Neural cell (in vitro differentiated cells): ENCODE measurements around the gene HRK. TPM values are rescaled to one million over a fixed set of nuclear protein-coding genes. Genes with fewer than 3 reads are reported as not detected.

ENCODE experiments used
- H2AFZ ChIP-seq: fragments of 200-600, 300-800 bp; sonication (generic), shearing (Covaris generic); 2 replicates; pipeline ENCODE4 v1.6.0; 2014; ENCODE audit warnings: low read depth, mild to moderate bottlenecking, antibody characterized with exemption, low read length, moderate library complexity
- H3F3A ChIP-seq: fragments of 200-600 bp; shearing (Covaris generic); 2 replicates; pipeline ENCODE4 v1.6.1; 2016; ENCODE audit warnings: mild to moderate bottlenecking, moderate library complexity, mixed read lengths, antibody characterized with exemption, low read length; ENCODE audit not compliant: insufficient read depth, poor library complexity, severe bottlenecking
- H3K27ac ChIP-seq: fragments of 200-600, 300-800 bp; sonication (generic), shearing (Covaris generic); 2 replicates; pipeline ENCODE4 v1.5.1; 2014; ENCODE audit warnings: mild to moderate bottlenecking, low read length, moderate library complexity
- H3K27me3 ChIP-seq: fragments of 300-800, 200-600 bp; sonication (generic), shearing (Covaris generic); 2 replicates; pipeline ENCODE4 v1.6.0; 2014; ENCODE audit warnings: mild to moderate bottlenecking, low read depth, low read length, moderate library complexity; ENCODE audit not compliant: insufficient read depth
- H3K36me3 ChIP-seq: fragments of 300-800, 200-600 bp; sonication (generic), shearing (Covaris generic); 2 replicates; pipeline ENCODE4 v1.5.1; 2014; ENCODE audit warnings: mild to moderate bottlenecking, antibody characterized with exemption, low read length, moderate library complexity; ENCODE audit not compliant: insufficient read depth
- H3K4me2 ChIP-seq: fragments of 300-800, 200-600 bp; sonication (generic), shearing (Covaris generic); 2 replicates; pipeline ENCODE4 v1.6.0; 2014; ENCODE audit warnings: mild to moderate bottlenecking, low read length
- H3K4me3 ChIP-seq: fragments of 300-800, 200-600 bp; sonication (generic), shearing (Covaris generic); 2 replicates; pipeline ENCODE4 v1.5.1; 2014; ENCODE audit warnings: mild to moderate bottlenecking, low read length, moderate library complexity
- H3K79me2 ChIP-seq: fragments of 200-600 bp; shearing (Covaris generic); replicated peaks from 2 replicates; pipeline ENCODE4 v1.6.0; 2014; ENCODE audit warnings: mild to moderate bottlenecking, low read length, moderate library complexity; ENCODE audit not compliant: insufficient read depth
- H3K9ac ChIP-seq: fragments of 300-800, 200-600 bp; sonication (generic), shearing (Covaris generic); 2 replicates; pipeline ENCODE4 v1.6.1; 2016; ENCODE audit warnings: mild to moderate bottlenecking, low read length, mixed read lengths
- H3K9me2 ChIP-seq: fragments of 200-600 bp; shearing (Covaris generic); 2 replicates; pipeline ENCODE4 v1.6.1; 2016; ENCODE audit warnings: mild to moderate bottlenecking, low read length, mixed read lengths; ENCODE audit not compliant: insufficient read depth
- H3K9me3 ChIP-seq: fragments of 200-600, 300-800 bp; sonication (generic), shearing (Covaris generic); 2 replicates; pipeline ENCODE4 v1.6.1; 2016; ENCODE audit warnings: mild to moderate bottlenecking, mixed run types, low read length, moderate library complexity, mixed read lengths
- H4K20me1 ChIP-seq: fragments of 200-600 bp; shearing (Covaris generic); 2 replicates; pipeline ENCODE4 v1.6.1; 2016; ENCODE audit warnings: mild to moderate bottlenecking, mixed run types; ENCODE audit not compliant: insufficient read depth
- CTCF ChIP-seq: fragments of 450-650 bp; IDR thresholded peaks from 2 replicates; pipeline ENCODE4 v1.5.1; 2014; ENCODE audit warnings: antibody characterized with exemption, mild to moderate bottlenecking, moderate library complexity; ENCODE audit not compliant: poor library complexity, severe bottlenecking
- EP300 ChIP-seq: fragments of 450-650 bp; conservative IDR thresholded peaks from 2 replicates; pipeline ENCODE4 v1.6.1; 2014; ENCODE audit warnings: antibody characterized with exemption, mild to moderate bottlenecking, moderate library complexity; ENCODE audit not compliant: poor library complexity, severe bottlenecking
- EZH2 ChIP-seq: fragments of 200-600, 300-800 bp; shearing (Covaris generic), sonication (generic); IDR thresholded peaks from 2 replicates; pipeline ENCODE4 v1.6.1; 2014; ENCODE audit warnings: antibody characterized with exemption, low read length, borderline replicate concordance, mild to moderate bottlenecking; ENCODE audit not compliant: insufficient read depth, poor library complexity, severe bottlenecking
- MXI1 ChIP-seq: fragments of 450-650 bp; conservative IDR thresholded peaks from 2 replicates; pipeline ENCODE4 v1.6.1; 2014; ENCODE audit warnings: antibody characterized with exemption, mild to moderate bottlenecking; ENCODE audit not compliant: poor library complexity, severe bottlenecking
- POLR2AphosphoS5 ChIP-seq: IDR thresholded peaks from 2 replicates; pipeline ENCODE4 v1.6.1; 2012
- RAD21 ChIP-seq: fragments of 450-650 bp; conservative IDR thresholded peaks from 2 replicates; pipeline ENCODE4 v1.6.1; 2014; ENCODE audit warnings: antibody characterized with exemption, mild to moderate bottlenecking, moderate library complexity
- SMC3 ChIP-seq: fragments of 450-650 bp; conservative IDR thresholded peaks from 2 replicates; pipeline ENCODE4 v1.6.1; 2014; ENCODE audit warnings: antibody characterized with exemption, mild to moderate bottlenecking, moderate library complexity; ENCODE audit not compliant: poor library complexity
- TAF1 ChIP-seq: IDR thresholded peaks from 2 replicates; pipeline ENCODE4 v1.6.1; 2012; ENCODE audit warnings: low read depth
- polyA plus RNA-seq: library from polyadenylated mRNA; depleted of rRNA; stranded (reverse); fragments of >200 nt; gene quantifications from 2 replicates; pipeline ENCODE4 v1.2.3, GENCODE V29; 2014
- TF ChIP-seq, protein P1 (sequence below): IDR thresholded peaks from 2 replicates; pipeline ENCODE4 v1.6.1; 2012; ENCODE audit warnings: borderline replicate concordance

The HRK gene
- polyA plus RNA-seq, 1 donor from 2014 or later, result 1.4 TPM

- H2AFZ ChIP-seq, result no peak overlapping the region
- TF ChIP-seq RAD21 (no peak), POLR2AphosphoS5 (no peak), SMC3 (no peak), EP300 (no peak)
- H3K9ac ChIP-seq, result no peak overlapping the region
- H3K27me3 ChIP-seq, result no peaks in the 10 kb centered on the region
- no peaks in the 10 kb centered on the region for H3K9me2 ChIP-seq
- no peaks in the 10 kb centered on the region for H3F3A ChIP-seq
- H4K20me1 ChIP-seq, result no peaks in the 10 kb centered on the region
- H3K4me3 ChIP-seq, result no peak overlapping the region
- peaks cover 2% of the 10 kb centered on the region for H3K79me2 ChIP-seq
- no peaks in the 10 kb centered on the region for H3K36me3 ChIP-seq
- H3K4me2 ChIP-seq, result no peak overlapping the region
- H3K27ac ChIP-seq, result no peak overlapping the region
- H3K9me3 ChIP-seq, result no peaks in the 10 kb centered on the region
Observed at GRCh38 chr12:116918464-116918863, 37.2 kb upstream of the HRK start.

GRCh38 chr12:116916714-116917114 lies 35.5 kb upstream of the HRK start:
- Histone ChIP-seq H4K20me1 (no peaks in the 10 kb centered on the region), H3K27me3 (no peaks in the 10 kb centered on the region), H3K9me2 (no peaks in the 10 kb centered on the region), H3K36me3 (no peaks in the 10 kb centered on the region), H2AFZ (no peak overlapping the region), H3K27ac (no peak overlapping the region), H3F3A (no peaks in the 10 kb centered on the region), H3K4me2 (no peak overlapping the region), H3K4me3 (no peak overlapping the region), H3K79me2 (no peaks in the 10 kb centered on the region), H3K9me3 (no peaks in the 10 kb centered on the region), H3K9ac (no peak overlapping the region)
- TF ChIP-seq TAF1 (no peak), EP300 (no peak)

- no peak overlapping the region for H3K4me3 ChIP-seq
- no peak overlapping the region for H2AFZ ChIP-seq
- H3K79me2 ChIP-seq, result no peaks in the 10 kb centered on the region
- no peak overlapping the region for H3K27ac ChIP-seq
- no peaks in the 10 kb centered on the region for H4K20me1 ChIP-seq
- no peak overlapping the region for H3K9ac ChIP-seq
- H3K9me2 ChIP-seq, result no peaks in the 10 kb centered on the region
- H3K4me2 ChIP-seq, result no peak overlapping the region
- no peaks in the 10 kb centered on the region for H3F3A ChIP-seq
- H3K36me3 ChIP-seq, result no peaks in the 10 kb centered on the region
- H3K27me3 ChIP-seq, result no peaks in the 10 kb centered on the region
- TF ChIP-seq EP300 (no peak), TAF1 (no peak), MXI1 (no peak), CTCF (no peak), RAD21 (no peak), EZH2 (no peak), SMC3 (no peak), POLR2AphosphoS5 (no peak)
- TF ChIP-seq, protein P1, sequence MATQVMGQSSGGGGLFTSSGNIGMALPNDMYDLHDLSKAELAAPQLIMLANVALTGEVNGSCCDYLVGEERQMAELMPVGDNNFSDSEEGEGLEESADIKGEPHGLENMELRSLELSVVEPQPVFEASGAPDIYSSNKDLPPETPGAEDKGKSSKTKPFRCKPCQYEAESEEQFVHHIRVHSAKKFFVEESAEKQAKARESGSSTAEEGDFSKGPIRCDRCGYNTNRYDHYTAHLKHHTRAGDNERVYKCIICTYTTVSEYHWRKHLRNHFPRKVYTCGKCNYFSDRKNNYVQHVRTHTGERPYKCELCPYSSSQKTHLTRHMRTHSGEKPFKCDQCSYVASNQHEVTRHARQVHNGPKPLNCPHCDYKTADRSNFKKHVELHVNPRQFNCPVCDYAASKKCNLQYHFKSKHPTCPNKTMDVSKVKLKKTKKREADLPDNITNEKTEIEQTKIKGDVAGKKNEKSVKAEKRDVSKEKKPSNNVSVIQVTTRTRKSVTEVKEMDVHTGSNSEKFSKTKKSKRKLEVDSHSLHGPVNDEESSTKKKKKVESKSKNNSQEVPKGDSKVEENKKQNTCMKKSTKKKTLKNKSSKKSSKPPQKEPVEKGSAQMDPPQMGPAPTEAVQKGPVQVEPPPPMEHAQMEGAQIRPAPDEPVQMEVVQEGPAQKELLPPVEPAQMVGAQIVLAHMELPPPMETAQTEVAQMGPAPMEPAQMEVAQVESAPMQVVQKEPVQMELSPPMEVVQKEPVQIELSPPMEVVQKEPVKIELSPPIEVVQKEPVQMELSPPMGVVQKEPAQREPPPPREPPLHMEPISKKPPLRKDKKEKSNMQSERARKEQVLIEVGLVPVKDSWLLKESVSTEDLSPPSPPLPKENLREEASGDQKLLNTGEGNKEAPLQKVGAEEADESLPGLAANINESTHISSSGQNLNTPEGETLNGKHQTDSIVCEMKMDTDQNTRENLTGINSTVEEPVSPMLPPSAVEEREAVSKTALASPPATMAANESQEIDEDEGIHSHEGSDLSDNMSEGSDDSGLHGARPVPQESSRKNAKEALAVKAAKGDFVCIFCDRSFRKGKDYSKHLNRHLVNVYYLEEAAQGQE, result no peak
- no peaks in the 10 kb centered on the region for H3K9me3 ChIP-seq
Observed at GRCh38 chr12:116916122-116916521, 34.9 kb upstream of the HRK start.
